GM18861 (cell line): ENCODE data around the gene FBXO44.

Experiments
- ATAC-seq: cut with Tn5 transposase; IDR thresholded peaks from one replicate; pipeline ENCODE4 v1.9.1; 2021; ENCODE audit not compliant: unreplicated experiment

FBXO44 gene

GRCh38 chr1:11657654-11658053 is 3.0 kb downstream of the FBXO44 start:
- ATAC-seq: no peak

DNA sequence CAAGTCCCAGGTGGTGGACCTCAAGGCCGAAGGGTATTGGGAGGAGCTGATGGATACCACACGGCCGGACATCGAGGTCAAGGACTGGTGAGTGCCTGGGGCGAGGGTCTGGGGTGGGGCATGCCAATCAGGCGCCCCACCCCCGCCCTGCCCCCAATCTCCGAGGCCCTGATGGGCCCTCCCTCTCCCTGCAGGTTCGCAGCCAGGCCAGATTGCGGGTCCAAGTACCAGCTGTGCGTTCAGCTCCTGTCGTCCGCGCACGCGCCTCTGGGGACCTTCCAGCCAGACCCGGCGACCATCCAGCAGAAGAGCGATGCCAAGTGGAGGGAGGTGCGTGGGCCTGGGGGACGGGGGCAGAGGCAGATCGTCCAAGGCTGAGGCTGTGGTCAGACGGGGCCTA is 3.9 kb downstream of the FBXO44 start:
- ATAC-seq: no peak

DNA sequence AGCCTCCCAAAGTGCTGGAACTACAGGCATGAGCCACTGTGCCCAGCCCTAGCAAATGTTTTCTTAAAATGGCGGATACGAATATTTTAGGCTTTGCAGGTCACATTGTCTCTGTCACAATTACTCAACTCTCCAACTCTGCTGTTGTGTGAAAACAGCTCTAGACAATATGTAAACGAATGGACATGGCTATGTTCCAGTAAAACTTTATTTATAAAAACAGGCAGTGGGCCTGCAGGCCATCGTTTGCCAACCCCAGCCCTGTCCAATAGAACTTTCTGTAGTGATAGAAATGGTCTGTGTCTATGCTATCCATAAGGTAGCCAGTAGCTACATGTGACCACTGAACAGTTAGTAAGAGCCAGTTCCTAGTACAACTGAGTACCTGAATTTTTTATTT is 5.1 kb downstream of the FBXO44 start:
- ATAC-seq: no peak

DNA sequence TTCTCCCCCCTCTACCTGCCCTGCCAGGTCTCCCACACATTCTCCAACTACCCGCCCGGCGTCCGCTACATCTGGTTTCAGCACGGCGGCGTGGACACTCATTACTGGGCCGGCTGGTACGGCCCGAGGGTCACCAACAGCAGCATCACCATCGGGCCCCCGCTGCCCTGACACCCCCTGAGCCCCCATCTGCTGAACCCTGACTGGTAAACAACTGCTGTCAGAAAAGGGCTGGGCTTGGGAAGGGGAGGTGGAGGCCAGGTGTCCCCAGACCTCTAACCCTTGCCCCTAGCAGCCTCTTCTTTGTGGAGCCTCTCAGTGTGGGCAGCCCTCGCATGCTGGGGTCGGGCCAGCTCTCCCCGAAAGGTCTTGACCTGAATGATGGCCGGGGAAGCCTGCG is 6.4 kb downstream of the FBXO44 start:
- no peak for ATAC-seq

DNA sequence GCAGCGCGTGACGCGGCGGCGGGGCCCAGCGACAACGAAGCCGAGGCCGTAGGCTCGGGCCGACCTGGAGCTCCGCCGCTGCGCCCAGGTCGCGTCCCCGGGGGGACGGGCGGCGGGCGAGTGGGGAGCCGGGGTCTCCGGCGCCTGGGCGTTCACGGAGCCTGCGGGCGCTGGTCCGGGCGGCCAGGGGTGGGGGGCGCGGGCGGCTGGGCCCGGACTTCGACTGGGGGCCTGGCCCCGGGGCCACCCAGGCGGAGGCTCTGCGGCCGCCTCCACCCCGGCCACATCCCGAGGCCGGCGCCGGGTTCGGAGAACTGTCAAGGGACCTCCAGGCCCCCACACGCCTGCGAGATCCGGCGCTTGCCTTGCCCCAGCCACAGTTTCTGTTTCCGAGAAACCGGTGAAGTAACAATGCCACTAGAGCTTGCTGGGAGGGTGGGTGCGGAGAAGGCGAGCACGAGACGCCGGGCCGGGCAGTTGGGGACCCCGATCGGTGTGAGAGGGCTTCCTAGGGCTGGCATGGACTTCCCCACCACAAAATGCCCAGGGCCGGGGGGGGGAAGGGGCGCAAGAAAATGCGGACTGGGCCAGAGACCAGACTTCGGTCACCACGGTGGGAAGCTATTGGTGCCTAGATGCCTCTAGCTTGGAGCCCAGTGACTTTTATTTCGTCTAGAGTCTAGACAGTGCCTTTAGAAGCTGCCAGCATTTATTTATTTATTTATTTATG is 9.8 kb downstream of the FBXO44 start:
- peak; percentile 16 for ATAC-seq

- no peak for ATAC-seq
Observed at GRCh38 chr1:11668516-11668915, 13.8 kb downstream of the FBXO44 start.

GRCh38 chr1:11670747-11671146 is 16.1 kb downstream of the FBXO44 start:
- no peak for ATAC-seq

GRCh38 chr1:11671205-11671543 is 16.5 kb downstream of the FBXO44 start:
- ATAC-seq: no peak

DNA sequence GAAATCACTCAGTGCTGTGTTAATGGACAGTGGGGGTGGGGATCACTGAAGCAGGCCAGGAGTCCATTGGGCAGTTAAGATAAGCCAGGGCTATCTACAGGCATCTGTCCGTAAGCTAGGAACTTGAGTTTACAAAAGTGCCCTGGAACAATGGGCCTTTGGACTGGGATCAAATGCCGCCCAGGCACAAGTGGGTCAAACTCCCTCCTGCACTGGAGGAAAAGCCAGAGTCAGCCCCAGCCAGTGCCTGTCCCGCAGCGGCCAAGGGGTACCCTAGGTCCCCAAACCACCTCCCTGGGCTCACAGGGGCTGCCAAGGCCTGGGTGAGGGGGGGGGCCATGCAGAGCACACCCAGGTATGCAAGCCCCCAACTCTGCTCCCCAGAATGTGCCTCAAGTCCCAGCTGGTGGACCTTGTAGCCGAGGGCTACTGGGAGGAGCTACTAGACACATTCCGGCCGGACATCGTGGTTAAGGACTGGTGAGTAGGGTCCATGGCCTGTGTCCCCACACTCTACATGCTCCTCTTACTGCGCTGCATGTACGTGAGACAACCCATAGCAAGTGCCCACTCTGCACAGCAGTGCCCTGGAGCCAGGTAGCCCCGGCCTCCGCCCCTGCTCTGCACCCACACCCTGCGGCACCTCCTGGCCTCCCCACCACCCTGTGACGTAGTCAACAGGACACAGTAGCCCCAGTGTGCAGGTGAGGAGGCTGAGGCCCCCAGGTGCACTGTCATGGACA is 17.0 kb downstream of the FBXO44 start:
- no peak for ATAC-seq

DNA sequence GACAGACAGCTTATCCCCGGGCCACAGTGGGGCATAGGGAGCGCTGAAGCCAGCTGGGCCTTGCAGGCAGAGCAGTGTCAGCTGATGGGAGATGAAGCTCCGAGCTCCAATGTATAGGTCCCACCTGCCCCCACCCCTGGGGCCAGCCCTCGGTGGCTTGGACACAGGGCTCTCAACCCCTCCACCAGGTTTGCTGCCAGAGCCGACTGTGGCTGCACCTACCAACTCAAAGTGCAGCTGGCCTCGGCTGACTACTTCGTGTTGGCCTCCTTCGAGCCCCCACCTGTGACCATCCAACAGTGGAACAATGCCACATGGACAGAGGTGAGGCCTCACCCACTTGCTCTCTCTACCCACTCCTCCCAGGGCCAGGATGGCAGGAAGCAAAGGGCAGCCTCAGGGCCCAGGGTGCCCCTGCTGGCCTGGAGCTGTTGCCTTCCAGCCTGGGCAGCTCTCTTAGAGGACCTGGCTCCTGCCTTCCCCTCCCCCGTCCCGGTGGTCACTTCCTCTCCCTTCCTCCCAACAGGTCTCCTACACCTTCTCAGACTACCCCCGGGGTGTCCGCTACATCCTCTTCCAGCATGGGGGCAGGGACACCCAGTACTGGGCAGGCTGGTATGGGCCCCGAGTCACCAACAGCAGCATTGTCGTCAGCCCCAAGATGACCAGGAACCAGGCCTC is 18.6 kb downstream of the FBXO44 start:
- no peak for ATAC-seq

DNA sequence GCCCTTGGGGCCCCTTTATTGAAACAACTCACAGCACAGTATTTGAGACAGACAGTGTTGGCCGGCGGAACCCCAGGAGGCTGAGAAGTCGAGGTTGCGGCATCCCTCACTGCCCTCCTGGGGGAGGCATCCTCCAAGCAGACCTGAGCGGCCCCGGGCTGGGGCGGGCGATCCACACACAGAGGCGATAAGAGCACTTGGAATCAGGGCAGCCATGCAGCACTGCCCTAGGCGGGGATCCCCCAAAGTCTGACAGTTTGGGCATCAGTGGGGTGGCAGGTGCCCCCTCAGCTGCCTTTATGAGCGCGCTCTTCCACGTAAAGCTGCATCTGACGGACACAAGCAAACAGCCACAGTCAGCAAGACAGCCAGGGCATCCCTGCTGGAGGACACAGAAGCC is 19.8 kb downstream of the FBXO44 start:
- ATAC-seq: no peak

DNA sequence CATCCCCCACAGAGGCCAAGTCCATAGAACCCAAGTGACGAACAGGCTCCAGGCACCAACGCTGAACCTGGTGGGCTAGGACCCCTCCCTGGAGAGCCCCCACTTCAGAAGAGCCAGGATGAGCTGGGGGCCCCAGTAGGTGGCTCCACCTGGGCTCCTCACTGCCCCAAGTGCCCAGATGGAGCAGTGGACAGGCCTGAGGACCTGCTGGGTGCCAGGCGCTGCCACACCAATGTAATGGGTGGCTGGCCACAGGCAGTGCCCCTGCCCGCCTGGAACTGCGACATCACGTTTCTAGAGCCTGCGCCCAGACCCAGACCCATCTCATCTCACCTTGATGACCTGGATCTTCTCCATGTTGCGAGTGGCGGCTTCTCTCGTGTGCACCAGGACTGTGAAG is 20.6 kb downstream of the FBXO44 start:
- no peak for ATAC-seq

DNA sequence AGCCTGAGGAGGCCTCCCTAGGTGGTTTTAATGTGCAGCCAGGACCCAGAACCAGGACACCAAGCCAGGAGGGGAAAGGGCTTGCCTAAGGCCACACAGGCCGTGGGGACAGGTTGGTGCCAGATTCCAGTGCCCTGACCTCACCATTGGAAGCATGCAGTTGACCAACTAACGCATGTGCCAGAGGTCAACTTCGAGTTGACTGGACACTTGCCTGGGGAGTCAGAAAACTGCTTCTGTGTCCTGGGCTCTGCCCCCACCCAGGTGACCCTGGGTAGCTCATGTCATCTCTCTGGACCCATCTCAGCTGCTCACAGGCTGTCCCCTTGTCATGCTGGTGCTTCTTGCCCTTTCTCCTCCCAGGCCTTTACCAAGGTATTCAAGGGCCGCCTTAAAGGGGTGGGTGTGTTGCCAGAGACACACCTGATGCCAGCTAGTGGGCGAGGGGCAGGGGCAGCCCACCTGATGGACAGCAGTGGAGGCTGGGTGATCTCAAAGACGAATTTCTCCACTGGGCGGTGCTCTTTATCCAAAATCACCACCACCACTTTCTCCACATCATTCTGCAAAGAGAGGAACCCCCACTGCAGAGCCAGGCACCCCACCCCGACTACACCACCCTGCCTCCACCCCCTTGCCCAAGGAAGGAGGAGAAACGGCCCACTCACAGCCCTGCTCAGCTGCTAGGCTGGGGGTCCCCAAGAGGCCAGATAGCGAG is 21.9 kb downstream of the FBXO44 start:
- ATAC-seq: no peak

DNA sequence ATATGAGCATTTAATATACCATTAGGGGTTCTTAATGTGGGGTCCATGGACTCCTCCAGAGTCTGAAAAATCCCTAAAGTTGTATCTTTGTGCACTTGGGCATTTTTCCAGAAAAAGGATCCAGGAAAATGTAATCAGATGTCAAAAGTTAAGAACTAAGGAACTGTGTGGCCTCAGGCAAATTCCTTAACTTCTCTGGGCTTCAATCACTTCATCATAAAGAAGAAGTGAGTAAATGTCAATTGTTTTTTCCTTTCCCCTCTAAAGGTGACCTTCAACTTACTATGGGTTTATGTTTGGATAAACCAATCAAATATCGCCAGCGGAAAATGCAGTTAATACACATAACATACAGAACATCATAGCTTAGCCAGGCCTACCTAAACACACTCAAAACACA is 23.8 kb downstream of the FBXO44 start:
- ATAC-seq: no peak

DNA sequence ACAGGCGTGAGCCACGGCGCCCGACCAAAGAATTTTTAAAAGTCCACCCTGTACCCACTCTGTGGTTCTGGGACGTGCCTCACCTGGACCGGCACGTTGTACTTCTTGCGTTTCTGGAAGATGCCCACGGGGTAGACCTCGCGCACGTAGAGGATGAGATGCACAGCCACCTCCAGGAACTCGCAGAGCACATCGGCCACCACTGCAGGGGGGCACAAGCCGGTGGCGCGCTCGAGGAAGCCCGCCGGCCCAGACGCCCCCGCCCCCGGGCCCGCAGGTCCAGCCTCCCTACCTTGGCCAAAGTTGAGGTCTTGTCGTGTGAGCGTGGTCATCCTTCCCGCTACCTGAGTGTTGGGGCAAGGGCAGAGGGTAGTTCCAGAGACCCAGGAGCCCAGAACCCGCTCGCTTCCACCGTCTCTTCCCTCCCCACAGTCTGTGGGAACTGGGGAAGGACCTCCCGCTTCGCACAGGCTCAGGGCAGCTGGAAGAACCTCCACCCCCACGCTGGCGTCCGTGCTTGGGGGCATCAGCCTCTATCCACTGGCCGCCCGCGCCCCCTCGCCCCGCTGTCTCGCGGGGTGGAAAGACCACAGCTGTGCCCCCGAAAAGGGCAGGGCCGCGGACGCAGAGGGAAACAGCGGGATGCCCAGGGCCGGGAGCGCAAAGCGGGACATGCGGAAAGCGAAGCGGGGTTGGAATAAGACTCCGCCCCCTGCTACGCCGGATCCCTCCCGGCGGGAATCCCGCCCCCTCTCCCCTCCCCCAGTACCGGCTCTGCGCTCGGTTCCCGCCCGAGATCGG is 25.8 kb downstream of the FBXO44 start:
- peak; percentile 10 for ATAC-seq

GRCh38 chr1:11681071-11681771 is 26.5 kb downstream of the FBXO44 start, which contains the start of gene MAD2L2:
MAD2L2 (minus strand) TSS chr1:11681148; CDS start chr1:11680601, 547 bp downstream.
- peak; percentile 74 for ATAC-seq

DNA sequence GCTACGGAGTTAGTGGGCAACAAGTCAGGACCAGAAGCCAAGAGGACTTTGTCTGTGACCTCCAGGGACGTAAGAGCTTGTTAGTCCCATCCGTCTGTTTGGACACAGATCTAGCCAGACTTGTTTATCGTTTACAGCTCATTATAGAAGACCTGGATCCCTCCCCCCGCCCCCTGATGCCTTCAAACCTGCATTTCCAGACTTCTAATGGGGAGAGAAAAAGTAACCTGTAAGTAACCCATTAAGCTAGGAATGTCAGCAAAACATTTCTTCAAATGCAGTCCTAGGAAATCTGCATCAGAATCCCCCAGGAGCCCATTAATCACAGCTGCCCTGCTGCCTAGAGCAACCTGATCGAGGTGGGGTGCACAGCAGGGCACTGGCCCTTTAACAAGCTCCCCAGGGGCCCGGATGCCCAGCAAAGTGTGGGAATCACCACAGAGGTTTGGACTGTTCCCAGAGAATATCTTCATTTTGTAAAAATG is 27.7 kb downstream of the FBXO44 start:
- ATAC-seq: no peak

DNA sequence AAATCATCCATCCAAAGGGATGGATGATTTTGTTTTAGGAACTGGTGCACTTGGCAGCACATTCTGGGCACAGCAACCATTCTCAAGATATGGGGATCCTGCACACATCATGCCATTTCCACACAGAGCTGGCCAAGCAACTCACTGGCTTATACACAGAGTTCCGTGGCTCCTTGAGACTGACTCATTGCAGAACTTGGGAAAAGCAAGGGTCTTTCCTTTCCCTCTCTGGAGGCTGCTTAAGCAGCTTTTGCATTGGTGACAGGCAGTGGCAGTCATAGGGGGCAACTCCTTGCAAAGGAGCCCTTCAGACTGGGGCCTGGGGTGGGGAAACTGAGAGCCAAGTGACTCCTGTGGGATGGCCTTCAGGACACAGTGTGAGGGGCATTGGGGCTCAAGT is 28.1 kb downstream of the FBXO44 start:
- ATAC-seq: no peak

GRCh38 chr1:11684070-11684469 is 29.4 kb downstream of the FBXO44 start:
- no peak for ATAC-seq

DNA sequence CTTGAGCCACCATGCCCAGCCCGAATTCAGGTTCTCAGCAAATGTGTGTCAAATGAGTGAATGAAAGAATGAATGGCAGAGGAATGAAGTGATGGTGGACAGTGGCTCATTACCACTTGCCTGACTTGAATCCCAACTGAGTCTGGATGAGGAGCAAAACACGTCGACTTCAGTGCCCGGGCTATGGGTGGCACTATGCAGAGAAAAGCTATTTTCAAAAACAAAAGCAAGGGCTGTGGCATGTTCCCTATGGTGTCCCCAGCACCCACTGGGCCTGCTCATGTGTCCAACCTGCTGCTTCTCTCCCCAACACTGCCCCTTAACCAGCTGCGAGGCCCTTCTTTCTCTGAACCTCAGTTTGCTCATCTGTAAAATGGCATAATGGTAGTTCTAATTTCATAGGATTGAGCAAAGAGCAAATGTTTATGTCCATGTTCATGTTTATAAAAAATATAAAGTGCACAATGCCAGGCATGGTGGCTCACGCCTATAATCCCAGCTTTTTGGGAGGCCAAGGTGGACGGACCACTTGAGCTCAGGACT is 30.6 kb downstream of the FBXO44 start:
- ATAC-seq: no peak
